ENCODE measurements around the gene MOG.

The MOG gene

GRCh38 chr6:29676981-29677601, 20.2 kb downstream of the MOG start:
- no peak for DNase-seq (ENCODE audit: low read depth)

- DNase-seq (ENCODE audit: low read depth) = no peak
Measured at GRCh38 chr6:29678114-29678513, 21.2 kb downstream of the MOG start.

GRCh38 chr6:29679962-29680361, 23.1 kb downstream of the MOG start:
- no peak for DNase-seq (ENCODE audit: low read depth)

- DNase-seq (ENCODE audit: low read depth) = no peak
Measured at GRCh38 chr6:29680416-29680815, 23.5 kb downstream of the MOG start.

- DNase-seq (ENCODE audit: low read depth) = no peak
Measured at GRCh38 chr6:29680904-29681303, 24.0 kb downstream of the MOG start, which contains the start of gene ZFP57. ZFP57 (minus strand) TSS chr6:29681152; CDS start chr6:29677003, 4,149 bp downstream.

GRCh38 chr6:29681811-29682210, 24.9 kb downstream of the MOG start:
- DNase-seq (ENCODE audit: low read depth) = no peak

- DNase-seq (ENCODE audit: low read depth) = no peak
Measured at GRCh38 chr6:29685718-29686326, 28.9 kb downstream of the MOG start.

GRCh38 chr6:29694637-29695036, 37.7 kb downstream of the MOG start:
- no peak for DNase-seq (ENCODE audit: low read depth)

GRCh38 chr6:29696147-29697125, 39.5 kb downstream of the MOG start:
- DNase-seq (ENCODE audit: low read depth) = peak; percentile 9

GRCh38 chr6:29702519-29703103, 45.7 kb downstream of the MOG start:
- no peak for DNase-seq (ENCODE audit: low read depth)

GRCh38 chr6:29705389-29706231, 48.7 kb downstream of the MOG start:
- DNase-seq (ENCODE audit: low read depth) = peak; percentile 39

- no peak for DNase-seq (ENCODE audit: low read depth)
Measured at GRCh38 chr6:29708432-29709179, 51.7 kb downstream of the MOG start.

GRCh38 chr6:29709188-29709587, 52.3 kb downstream of the MOG start:
- DNase-seq (ENCODE audit: low read depth) = no peak

GRCh38 chr6:29710281-29710941, 53.5 kb downstream of the MOG start:
- DNase-seq (ENCODE audit: low read depth) = no peak

GRCh38 chr6:29720863-29721262, 64.0 kb downstream of the MOG start:
- no peak for DNase-seq (ENCODE audit: low read depth)

All from stromal cell of bone marrow (primary cell).